Adrenal gland (tissue), 5 donors: ENCODE results near the gene MYL2.

Experiments
- POLR2A ChIP-seq, 2 donors: fragments of 450-650 bp; IDR thresholded peaks; one replicate each; pipeline ENCODE4 v1.6.1; 2017; ENCODE audit warnings: antibody characterized with exemption in 2 of 2, mild to moderate bottlenecking in 2 of 2, moderate library complexity in 1 of 2
- TF ChIP-seq, protein P1 (sequence below), 6 experiments: fragments of 450-650 bp in 4 of 6; fragments of 200-600 bp in 2 of 6; sonication (generic) in 1 of 6; IDR thresholded peaks; 1 replicate in 5 of 6; 2 replicates in 1 of 6; pipeline versions ENCODE4 v1.5.1 to v1.8.0; 2016 to 2021; ENCODE audit warnings: antibody characterized with exemption in 6 of 6, mild to moderate bottlenecking in 2 of 6, moderate library complexity in 1 of 6
- donor health status: DM: no; HTN: no; CAD: no.

DNA sequence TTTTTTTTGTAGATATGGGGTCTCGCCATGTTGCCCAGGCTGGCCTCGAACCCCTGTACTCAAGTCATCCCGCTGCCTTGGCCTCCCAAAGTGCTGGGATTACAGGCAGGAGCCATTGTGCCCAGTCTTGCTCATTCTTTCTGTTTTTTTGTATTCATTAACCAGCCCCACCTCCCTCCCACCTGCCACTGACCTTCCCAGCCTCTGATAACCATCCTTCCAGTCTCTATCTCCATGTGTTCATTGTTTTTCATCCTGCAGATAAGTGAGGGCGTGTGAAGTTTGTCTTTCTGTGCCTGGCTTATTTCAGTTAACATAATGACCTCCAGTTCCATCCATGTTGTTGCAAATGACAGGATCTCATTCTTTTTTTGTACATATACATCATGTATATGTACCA is 19.0 kb downstream of the MYL2 start:
- TF ChIP-seq, protein P1, sequence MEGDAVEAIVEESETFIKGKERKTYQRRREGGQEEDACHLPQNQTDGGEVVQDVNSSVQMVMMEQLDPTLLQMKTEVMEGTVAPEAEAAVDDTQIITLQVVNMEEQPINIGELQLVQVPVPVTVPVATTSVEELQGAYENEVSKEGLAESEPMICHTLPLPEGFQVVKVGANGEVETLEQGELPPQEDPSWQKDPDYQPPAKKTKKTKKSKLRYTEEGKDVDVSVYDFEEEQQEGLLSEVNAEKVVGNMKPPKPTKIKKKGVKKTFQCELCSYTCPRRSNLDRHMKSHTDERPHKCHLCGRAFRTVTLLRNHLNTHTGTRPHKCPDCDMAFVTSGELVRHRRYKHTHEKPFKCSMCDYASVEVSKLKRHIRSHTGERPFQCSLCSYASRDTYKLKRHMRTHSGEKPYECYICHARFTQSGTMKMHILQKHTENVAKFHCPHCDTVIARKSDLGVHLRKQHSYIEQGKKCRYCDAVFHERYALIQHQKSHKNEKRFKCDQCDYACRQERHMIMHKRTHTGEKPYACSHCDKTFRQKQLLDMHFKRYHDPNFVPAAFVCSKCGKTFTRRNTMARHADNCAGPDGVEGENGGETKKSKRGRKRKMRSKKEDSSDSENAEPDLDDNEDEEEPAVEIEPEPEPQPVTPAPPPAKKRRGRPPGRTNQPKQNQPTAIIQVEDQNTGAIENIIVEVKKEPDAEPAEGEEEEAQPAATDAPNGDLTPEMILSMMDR (IDR thresholded peaks at IDR 0.05): no peak
- no peak for TF ChIP-seq POLR2A (IDR thresholded peaks at IDR 0.05)
